Tongue (tissue), 2 donors: ENCODE results near the gene KIAA0930. TPM values are rescaled to one million over a fixed set of nuclear protein-coding genes. Genes with fewer than 3 reads are reported as not detected.
"Not testable (repeated sequence)": the region's sequence is repeated elsewhere in the genome, so short reads cannot be mapped to it uniquely, and the experiment has no call there.

Source experiments
- DNase-seq: peaks from one replicate; pipeline ENCODE4 v3.0.0-alpha.2; 2015
- total RNA-seq: library from RNA; depleted of rRNA; stranded (reverse); fragments of >200 nt; gene quantifications from one replicate; pipeline ENCODE4 v1.2.3, GENCODE V29; 2014

Gene KIAA0930
- 30.1 TPM for total RNA-seq

GRCh38 chr22:45240810-45241631 lies at the start of gene KIAA0930:
Gene KIAA0930, minus strand, starts transcription at chr22:45240894. Its CDS starts 191 bp downstream, at chr22:45240703.
- peak; percentile 78 for DNase-seq

DNA sequence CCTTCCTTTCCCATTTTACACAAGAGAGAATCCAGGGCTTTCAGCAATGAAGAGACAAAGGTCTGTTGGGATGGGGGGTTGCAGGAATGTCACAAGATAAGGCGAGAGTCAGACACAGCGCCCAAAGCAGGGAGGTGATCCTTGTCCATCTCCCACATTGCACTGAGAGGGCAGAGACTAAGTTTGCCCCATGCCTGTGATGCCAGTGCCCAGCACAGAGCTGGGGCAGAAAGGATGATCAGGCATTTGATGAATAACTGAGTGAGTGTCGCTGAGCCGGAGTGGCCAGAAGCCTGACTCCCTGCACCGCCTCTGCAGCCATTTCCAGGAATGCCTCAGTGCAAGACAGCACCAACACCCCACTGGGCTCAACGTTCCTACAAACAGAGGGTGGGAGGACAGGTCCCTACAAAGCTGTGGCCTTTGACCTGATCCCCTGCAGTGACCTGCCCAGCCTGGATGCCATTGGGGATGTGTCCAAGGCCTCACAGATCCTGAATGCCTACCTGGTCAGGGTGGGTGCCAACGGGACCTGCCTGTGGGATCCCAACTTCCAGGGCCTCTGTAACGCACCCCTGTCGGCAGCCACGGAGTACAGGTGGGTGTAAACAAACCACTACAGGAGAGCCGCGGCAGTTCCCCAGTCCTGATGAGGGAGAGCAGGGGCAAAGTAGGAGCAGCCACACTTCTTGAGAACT lies 46.3 kb upstream of the KIAA0930 start:
- no peak for DNase-seq

- DNase-seq: peak; percentile 49
These were observed 44.8 kb upstream of the KIAA0930 start for GRCh38 chr22:45285263-45286058.

GRCh38 chr22:45284705-45285262 lies 44.1 kb upstream of the KIAA0930 start, which contains the start of gene UPK3A:
Gene UPK3A, plus strand, starts transcription at chr22:45284949. Its CDS starts 65 bp downstream, at chr22:45285014.
- DNase-seq: peak; percentile 56

DNA sequence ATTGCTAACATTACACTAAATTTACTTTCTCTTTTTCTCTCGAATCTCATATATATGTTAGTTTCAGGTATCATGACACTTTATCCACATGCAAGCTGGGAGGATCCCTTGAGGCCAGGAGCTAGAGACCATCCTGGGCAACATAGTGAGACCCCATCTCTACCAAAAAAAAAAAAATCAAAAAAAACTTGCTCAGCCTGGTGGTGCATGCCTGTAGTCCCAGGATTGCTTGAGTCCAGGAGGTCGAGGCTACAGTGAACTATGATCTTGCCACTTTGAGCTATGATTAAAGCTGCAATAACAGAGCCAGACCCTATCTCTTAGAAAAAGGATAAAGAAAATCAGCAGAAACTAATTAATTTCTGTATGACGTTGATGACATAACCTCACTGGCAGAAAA lies 40.3 kb upstream of the KIAA0930 start:
- no peak for DNase-seq

DNA sequence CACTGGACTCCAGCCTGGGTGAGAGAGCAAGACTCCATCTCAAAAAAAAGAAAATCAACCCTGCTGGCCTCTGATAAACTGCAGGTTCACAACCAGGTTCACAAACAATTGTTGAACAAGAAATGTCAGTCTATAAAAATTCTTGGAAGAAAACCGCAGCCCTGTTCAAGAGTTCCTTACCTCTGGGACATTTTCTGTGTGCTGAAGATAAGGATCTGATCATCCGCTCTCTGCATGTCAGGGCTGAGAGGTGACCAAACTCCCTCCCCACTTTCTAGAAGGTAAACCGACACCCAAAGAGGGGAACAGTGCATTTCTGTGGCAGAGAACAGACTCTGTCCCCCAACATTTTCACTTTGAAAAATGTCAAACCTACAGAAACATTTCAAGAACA lies 39.9 kb upstream of the KIAA0930 start:
- no peak for DNase-seq

DNA sequence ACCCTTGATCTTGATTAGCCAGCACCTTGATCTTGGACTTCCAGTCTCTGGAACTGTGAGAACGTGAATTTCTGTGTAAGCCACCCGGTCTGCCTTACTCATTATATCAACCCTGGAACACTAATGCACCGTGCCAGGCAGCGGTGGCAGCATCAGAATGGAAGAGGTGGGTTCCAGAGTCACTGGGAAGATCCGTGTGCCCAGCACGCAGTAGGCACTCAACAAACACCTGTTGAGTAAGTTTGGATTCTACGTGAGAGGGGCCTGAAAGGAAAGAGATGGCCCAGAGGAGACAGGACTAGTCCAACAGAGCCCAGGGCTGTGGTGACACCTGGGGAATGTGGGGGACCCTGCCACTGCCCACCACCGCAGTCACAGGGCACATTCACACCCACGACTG lies 37.4 kb upstream of the KIAA0930 start:
- DNase-seq: no peak

- DNase-seq: not testable (repeated sequence)
These were observed 37.0 kb upstream of the KIAA0930 start for GRCh38 chr22:45277720-45278119.

GRCh38 chr22:45276507-45277105 lies 35.9 kb upstream of the KIAA0930 start:
- DNase-seq: no peak

DNA sequence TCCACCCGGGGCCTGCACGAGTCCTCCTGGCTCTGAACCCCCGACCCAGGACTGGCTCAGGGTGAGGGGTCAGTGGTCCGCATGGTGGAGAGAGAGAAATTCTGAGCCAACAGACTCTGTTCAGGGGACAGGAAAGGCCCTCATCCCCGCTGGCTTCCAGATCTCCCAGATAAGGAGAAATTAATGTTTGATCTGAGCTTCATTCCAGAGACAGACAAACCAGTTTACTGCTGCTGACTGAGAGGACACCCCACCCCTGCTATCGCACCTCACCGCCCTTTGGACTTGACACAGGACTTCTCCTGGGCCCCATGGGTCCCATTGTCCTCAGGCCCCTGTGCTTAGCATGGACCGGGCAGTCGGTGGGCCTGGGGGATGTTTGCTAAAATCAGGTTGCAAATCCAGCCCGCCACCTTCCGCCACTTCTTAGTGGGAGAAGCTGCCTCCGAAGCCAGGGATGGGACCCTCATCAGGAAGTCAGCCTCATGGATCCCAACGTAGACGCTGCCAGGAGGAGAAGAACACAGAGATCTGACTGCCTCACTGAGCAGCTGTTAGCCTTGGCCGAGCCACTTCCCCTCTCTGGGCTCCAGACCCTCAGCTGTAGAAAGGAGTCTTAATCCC lies 32.9 kb upstream of the KIAA0930 start:
- DNase-seq: no peak

- DNase-seq: no peak
These were observed 31.8 kb upstream of the KIAA0930 start for GRCh38 chr22:45272498-45272897.

GRCh38 chr22:45271667-45272201 lies 31.0 kb upstream of the KIAA0930 start:
- DNase-seq: peak; percentile 93

DNA sequence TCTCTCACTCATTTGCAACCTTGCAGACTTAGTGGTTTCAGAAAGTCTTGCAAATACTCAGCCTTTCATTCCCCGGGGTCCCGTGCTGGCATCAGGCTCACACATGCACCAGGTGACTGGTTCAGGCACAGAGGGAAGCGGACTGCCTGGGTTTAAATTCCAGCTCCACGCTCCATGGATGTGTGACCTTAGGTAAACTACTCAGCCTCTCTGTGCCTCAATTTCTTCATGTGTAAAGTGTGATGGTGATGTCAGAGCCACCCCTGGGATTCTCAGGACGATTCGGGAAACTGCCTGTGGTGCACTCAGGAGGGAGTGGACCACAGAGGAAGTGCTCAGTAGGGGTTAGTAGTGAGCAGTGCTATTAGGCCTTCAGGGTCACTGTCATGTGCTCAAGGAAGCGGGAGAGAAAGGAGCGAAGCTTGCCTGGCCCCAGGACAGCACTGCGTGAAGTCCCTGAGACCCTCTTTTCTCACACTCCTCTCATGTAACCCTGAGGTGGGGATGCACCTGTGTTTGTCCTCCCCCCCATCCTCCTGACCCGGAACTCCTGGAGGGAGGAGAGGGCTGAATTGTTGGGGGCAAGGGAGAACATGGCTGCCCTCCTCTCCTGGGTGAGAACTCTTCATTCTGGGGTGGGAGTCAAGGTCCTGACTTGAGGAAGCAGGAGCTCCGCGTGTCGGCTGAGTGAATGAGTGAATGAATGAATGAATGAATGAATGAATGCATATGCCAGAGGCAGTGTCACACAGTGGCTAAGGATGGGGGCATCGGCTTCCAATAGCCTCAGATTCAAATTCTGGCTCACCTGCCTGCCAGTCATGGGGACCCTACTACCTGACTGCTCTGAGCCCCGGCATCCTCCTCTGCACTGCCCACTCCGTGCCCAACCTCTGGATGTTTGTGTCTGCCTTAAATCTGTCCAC lies 29.7 kb upstream of the KIAA0930 start:
- no peak for DNase-seq

GRCh38 chr22:45268958-45269844 lies 28.5 kb upstream of the KIAA0930 start:
- DNase-seq: peak; percentile 92

DNA sequence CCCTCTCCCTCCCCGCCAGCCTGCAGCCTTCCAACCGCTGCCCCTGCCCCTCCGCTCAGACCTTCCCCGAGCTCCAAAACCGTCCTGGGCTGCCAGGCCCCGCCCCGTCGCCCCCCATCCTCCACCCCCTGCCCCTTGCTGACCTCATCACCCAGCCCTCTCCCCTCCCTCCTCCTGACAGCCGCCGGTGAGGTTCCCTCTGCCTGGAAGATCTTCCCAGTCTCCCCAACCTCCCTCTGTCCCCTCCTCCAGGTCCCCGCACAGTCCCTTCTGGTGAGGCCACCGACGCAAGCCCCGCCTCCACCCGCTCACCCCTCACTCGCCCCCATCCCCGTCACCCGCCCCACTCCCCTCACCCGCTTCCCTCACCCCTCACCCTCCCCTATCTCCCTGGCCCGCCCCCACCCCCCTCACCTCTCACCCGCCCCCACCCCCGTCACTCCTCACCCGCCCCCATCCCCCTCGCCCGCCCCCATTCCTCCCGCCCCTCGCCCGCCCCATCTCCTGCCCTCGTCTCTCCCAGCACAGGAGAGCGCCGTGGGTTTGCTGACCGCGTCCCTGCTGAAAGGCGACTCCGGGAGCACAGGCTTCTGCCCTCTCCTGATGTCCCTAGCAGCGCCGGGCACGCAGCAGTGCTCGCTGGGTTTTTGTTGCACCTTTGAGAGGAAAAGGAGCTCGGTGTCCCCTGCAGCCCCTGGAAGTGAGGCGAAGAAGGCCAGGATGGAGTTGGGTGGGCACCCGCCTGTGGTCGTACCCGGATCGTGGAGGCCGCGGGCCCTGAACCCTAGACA lies 27.7 kb upstream of the KIAA0930 start:
- peak; percentile 41 for DNase-seq

- DNase-seq: no peak
These were observed 24.8 kb upstream of the KIAA0930 start for GRCh38 chr22:45265535-45265934.

- DNase-seq: peak; percentile 74
These were observed 23.0 kb upstream of the KIAA0930 start for GRCh38 chr22:45263463-45264269.
